Peyer's patch (tissue), 4 donors: ENCODE data around the gene AKAIN1.

Experiments used
- CTCF ChIP-seq, 6 experiments: fragments of 450-650 bp in 4 of 6; fragments of 200-600 bp in 2 of 6; sonication (generic) in 1 of 6; IDR thresholded peaks; one replicate each; pipeline ENCODE4 v1.5.1; 2017 to 2019; ENCODE audit warnings: antibody characterized with exemption in 6 of 6, mild to moderate bottlenecking in 3 of 6, moderate library complexity in 1 of 6
- POLR2A ChIP-seq, 2 donors: fragments of 450-650 bp; IDR thresholded peaks; one replicate each; pipeline ENCODE4 v1.5.1; 2017; ENCODE audit warnings: antibody characterized with exemption in 2 of 2, mild to moderate bottlenecking in 2 of 2, moderate library complexity in 2 of 2

GRCh38 chr18:5178519-5178918, 18.5 kb downstream of the AKAIN1 start:
- no peak for TF ChIP-seq POLR2A (IDR thresholded peaks at IDR 0.05)
- TF ChIP-seq CTCF (IDR thresholded peaks at IDR 0.05) = no peak
